Measurements from ENCODE around the gene ARHGAP21.

ARHGAP21 gene

GRCh38 chr10:24561453-24561852 is 162.2 kb downstream of the ARHGAP21 start:
- Histone ChIP-seq H3K79me2 (ENCODE audit: insufficient read depth, low read length) (no peaks in the 10 kb centered on the region), H4K20me1 (ENCODE audit: insufficient read depth, low read length, poor library complexity, severe bottlenecking) (no peaks in the 10 kb centered on the region), H3K9me2 (replicated peaks; ENCODE audit: low read depth, low read length) (no peaks in the 10 kb centered on the region), H3K9me3 (ENCODE audit: insufficient read depth, low read depth, low read length) (no peaks in the 10 kb centered on the region; the same call in 1 of the 2 replicates), H3K4me1 (ENCODE audit: insufficient read depth, low read length, poor library complexity, severe bottlenecking) (peaks cover 4% of the 10 kb centered on the region), H3K27me3 (ENCODE audit: insufficient read depth, low read length, poor library complexity, severe bottlenecking) (no peaks in the 10 kb centered on the region), H3K9ac (ENCODE audit: low read depth, low read length, poor library complexity, severe bottlenecking) (no peak overlapping the region), H3K4me3 (ENCODE audit: low read length, poor library complexity, severe bottlenecking) (no peak overlapping the region), H2AFZ (ENCODE audit: low read length) (peak overlapping the region; percentile 10; the same call in 1 of the 2 replicates), H3K4me2 (ENCODE audit: low read depth, low read length, poor library complexity, severe bottlenecking) (no peak overlapping the region), H3F3A (ENCODE audit: low read depth) (no peaks in the 10 kb centered on the region), H3K36me3 (ENCODE audit: insufficient read depth, low read length) (no peaks in the 10 kb centered on the region)
- no peak for TF ChIP-seq EZH2phosphoT487 (IDR thresholded peaks at IDR 0.05; ENCODE audit: borderline replicate concordance)
- no peak for TF ChIP-seq CTCF (conservative IDR thresholded peaks at IDR 0.05; ENCODE audit: low read length)

- no peaks in the 10 kb centered on the region for H3F3A ChIP-seq (ENCODE audit: low read depth)
- H3K4me3 ChIP-seq (ENCODE audit: low read length, poor library complexity, severe bottlenecking) = no peak overlapping the region
- peak overlapping the region; percentile 7 for H3K4me2 ChIP-seq (ENCODE audit: low read depth, low read length, poor library complexity, severe bottlenecking)
- TF ChIP-seq EZH2phosphoT487 (IDR thresholded peaks at IDR 0.05; ENCODE audit: borderline replicate concordance) (no peak), CTCF (conservative IDR thresholded peaks at IDR 0.05; ENCODE audit: low read length) (peak; percentile 77)
- no peaks in the 10 kb centered on the region for H3K27me3 ChIP-seq (ENCODE audit: insufficient read depth, low read length, poor library complexity, severe bottlenecking)
- no peak overlapping the region for H3K9ac ChIP-seq (ENCODE audit: low read depth, low read length, poor library complexity, severe bottlenecking)
- no peaks in the 10 kb centered on the region; the same call in 1 of the 2 replicates for H3K9me3 ChIP-seq (ENCODE audit: insufficient read depth, low read depth, low read length)
- H3K36me3 ChIP-seq (ENCODE audit: insufficient read depth, low read length) = no peaks in the 10 kb centered on the region
- no peak overlapping the region for H2AFZ ChIP-seq (ENCODE audit: low read length)
- H4K20me1 ChIP-seq (ENCODE audit: insufficient read depth, low read length, poor library complexity, severe bottlenecking) = no peaks in the 10 kb centered on the region
- H3K79me2 ChIP-seq (ENCODE audit: insufficient read depth, low read length) = no peaks in the 10 kb centered on the region
- H3K4me1 ChIP-seq (ENCODE audit: insufficient read depth, low read length, poor library complexity, severe bottlenecking) = peaks cover 9% of the 10 kb centered on the region
- H3K9me2 ChIP-seq (replicated peaks; ENCODE audit: low read depth, low read length) = no peaks in the 10 kb centered on the region
Measured at GRCh38 chr10:24556750-24557742, 166.6 kb downstream of the ARHGAP21 start.

- H3K9me2 ChIP-seq (replicated peaks; ENCODE audit: low read depth, low read length) = no peaks in the 10 kb centered on the region
- H3K79me2 ChIP-seq (ENCODE audit: insufficient read depth, low read length) = no peaks in the 10 kb centered on the region
- H3K36me3 ChIP-seq (ENCODE audit: insufficient read depth, low read length) = no peaks in the 10 kb centered on the region
- H3F3A ChIP-seq (ENCODE audit: low read depth) = no peaks in the 10 kb centered on the region
- no peak overlapping the region for H3K4me2 ChIP-seq (ENCODE audit: low read depth, low read length, poor library complexity, severe bottlenecking)
- H3K27me3 ChIP-seq (ENCODE audit: insufficient read depth, low read length, poor library complexity, severe bottlenecking) = no peaks in the 10 kb centered on the region
- H3K9me3 ChIP-seq (ENCODE audit: insufficient read depth, low read depth, low read length) = no peaks in the 10 kb centered on the region; the same call in 1 of the 2 replicates
- H3K4me1 ChIP-seq (ENCODE audit: insufficient read depth, low read length, poor library complexity, severe bottlenecking) = peaks cover 9% of the 10 kb centered on the region
- H3K4me3 ChIP-seq (ENCODE audit: low read length, poor library complexity, severe bottlenecking) = no peak overlapping the region
- no peak overlapping the region for H3K9ac ChIP-seq (ENCODE audit: low read depth, low read length, poor library complexity, severe bottlenecking)
- no peak for TF ChIP-seq CTCF (conservative IDR thresholded peaks at IDR 0.05; ENCODE audit: low read length)
- TF ChIP-seq EZH2phosphoT487 (IDR thresholded peaks at IDR 0.05; ENCODE audit: borderline replicate concordance) = no peak
- H4K20me1 ChIP-seq (ENCODE audit: insufficient read depth, low read length, poor library complexity, severe bottlenecking) = no peaks in the 10 kb centered on the region
- no peak overlapping the region for H2AFZ ChIP-seq (ENCODE audit: low read length)
Measured at GRCh38 chr10:24556126-24556749, 167.4 kb downstream of the ARHGAP21 start.

Data from Loucy (cell line).